ENCODE measurements around the gene AKAP4.
A peak's percentile ranks its signal among the peaks of the same experiment; 100 is the strongest.

AKAP4 gene, protein sequence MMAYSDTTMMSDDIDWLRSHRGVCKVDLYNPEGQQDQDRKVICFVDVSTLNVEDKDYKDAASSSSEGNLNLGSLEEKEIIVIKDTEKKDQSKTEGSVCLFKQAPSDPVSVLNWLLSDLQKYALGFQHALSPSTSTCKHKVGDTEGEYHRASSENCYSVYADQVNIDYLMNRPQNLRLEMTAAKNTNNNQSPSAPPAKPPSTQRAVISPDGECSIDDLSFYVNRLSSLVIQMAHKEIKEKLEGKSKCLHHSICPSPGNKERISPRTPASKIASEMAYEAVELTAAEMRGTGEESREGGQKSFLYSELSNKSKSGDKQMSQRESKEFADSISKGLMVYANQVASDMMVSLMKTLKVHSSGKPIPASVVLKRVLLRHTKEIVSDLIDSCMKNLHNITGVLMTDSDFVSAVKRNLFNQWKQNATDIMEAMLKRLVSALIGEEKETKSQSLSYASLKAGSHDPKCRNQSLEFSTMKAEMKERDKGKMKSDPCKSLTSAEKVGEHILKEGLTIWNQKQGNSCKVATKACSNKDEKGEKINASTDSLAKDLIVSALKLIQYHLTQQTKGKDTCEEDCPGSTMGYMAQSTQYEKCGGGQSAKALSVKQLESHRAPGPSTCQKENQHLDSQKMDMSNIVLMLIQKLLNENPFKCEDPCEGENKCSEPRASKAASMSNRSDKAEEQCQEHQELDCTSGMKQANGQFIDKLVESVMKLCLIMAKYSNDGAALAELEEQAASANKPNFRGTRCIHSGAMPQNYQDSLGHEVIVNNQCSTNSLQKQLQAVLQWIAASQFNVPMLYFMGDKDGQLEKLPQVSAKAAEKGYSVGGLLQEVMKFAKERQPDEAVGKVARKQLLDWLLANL

DNA sequence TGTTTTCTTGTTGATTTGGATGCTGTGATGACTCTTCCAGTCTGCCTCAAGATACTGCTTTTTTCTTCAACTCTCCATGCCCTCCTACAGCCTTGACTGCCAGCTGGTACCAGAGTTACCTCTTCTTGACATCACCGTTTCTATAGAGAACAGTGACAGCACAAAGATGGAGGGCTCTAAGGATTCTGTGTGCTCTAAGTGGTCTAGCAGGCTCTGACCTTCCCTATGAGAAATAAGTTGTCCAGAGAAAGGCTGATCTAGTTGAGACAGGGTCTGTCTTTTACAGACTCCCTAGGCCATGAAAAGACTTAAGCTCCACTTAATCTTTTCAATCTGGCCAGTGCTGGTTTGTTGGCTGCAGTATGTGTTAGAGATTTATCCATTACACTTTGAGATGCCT is at the start of gene AKAP4:
Gene AKAP4, minus strand, starts transcription at position 101 of the 400 bp plus-strand sequence. CDS start 118 bp downstream, outside the sequence.
- TF ChIP-seq, protein P1, sequence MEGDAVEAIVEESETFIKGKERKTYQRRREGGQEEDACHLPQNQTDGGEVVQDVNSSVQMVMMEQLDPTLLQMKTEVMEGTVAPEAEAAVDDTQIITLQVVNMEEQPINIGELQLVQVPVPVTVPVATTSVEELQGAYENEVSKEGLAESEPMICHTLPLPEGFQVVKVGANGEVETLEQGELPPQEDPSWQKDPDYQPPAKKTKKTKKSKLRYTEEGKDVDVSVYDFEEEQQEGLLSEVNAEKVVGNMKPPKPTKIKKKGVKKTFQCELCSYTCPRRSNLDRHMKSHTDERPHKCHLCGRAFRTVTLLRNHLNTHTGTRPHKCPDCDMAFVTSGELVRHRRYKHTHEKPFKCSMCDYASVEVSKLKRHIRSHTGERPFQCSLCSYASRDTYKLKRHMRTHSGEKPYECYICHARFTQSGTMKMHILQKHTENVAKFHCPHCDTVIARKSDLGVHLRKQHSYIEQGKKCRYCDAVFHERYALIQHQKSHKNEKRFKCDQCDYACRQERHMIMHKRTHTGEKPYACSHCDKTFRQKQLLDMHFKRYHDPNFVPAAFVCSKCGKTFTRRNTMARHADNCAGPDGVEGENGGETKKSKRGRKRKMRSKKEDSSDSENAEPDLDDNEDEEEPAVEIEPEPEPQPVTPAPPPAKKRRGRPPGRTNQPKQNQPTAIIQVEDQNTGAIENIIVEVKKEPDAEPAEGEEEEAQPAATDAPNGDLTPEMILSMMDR (IDR thresholded peaks at IDR 0.05; ENCODE audit: low read depth, low read length): no peak
- DNase-seq (ENCODE audit: extremely low read depth, low read depth): no peak

DNA sequence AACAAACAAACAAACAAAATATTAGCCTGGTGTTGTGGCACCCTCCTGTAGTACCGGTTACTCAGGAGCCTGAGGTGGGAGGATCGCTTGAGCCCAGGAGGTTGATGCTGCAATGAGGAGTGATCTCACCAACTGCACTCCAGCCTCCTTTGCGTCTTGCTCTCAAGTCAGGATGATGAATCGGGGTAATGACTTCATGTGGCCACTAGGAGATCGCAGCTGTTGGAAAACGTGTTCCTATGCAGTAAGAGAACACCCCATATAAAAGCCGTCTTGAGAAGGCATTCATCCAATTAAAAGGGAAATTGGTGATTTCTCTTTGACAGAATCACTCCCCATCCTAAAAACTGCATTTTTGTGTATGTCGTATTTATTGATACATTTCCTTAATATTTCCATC is 10.7 kb upstream of the AKAP4 start:
- TF ChIP-seq, protein P1 (IDR thresholded peaks at IDR 0.05; ENCODE audit: low read depth, low read length): peak; percentile 15
- no peak for DNase-seq (ENCODE audit: extremely low read depth, low read depth)

DNA sequence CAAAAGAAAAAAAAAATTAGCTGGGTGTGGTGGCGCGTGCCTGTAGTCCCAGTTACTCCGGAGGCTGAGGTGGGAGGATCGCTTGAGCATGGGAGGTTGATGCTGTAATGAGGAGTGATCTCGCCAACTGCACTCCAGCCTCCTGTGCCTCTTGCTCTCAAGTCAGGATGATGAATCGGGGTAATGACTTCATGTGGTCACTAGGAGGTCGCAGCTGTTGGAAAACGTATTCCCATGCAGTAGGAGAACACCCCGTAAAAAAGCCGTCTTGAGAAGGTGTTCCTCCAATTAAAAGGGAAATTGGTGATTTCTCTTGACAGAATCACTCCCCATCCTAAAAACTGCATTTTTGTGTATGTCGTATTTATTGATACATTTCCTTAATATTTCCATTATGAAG is 5.9 kb upstream of the AKAP4 start:
- DNase-seq (ENCODE audit: extremely low read depth, low read depth): no peak
- TF ChIP-seq, protein P1 (IDR thresholded peaks at IDR 0.05; ENCODE audit: low read depth, low read length): no peak

DNA sequence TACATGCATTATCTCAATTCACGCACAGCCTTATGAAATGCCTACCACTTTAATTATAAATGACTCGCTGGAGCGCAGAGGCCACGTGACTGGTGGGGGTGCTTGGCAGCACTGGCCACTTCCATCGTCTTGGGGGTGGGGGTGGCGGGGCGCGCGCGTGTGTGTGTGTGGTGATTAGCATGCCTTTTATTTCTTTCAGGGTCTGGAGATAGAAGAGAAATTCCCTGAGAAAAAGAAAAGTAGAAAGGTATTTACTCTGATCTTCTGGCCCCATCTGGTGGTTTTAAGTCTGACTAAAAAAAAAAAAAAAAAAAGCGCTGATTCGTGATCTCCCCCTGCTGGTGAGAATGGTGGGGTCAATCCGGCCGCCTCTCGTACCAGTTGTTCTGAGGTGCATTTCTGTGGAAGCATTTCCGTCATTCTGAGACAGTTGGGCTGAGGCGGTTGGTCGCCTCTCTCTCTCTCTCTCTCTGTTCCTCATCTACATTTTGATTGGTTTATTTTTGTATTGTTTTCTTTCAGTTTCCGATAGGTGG is 3.6 kb upstream of the AKAP4 start, which contains the start of gene CCNB3:
Gene CCNB3, plus strand, starts transcription at position 402 of the 536 bp plus-strand sequence. CDS start 80,399 bp downstream, outside the sequence.
- TF ChIP-seq, protein P1 (IDR thresholded peaks at IDR 0.05; ENCODE audit: low read depth, low read length): peak; percentile 74
- DNase-seq (ENCODE audit: extremely low read depth, low read depth): peak; percentile 20

DNA sequence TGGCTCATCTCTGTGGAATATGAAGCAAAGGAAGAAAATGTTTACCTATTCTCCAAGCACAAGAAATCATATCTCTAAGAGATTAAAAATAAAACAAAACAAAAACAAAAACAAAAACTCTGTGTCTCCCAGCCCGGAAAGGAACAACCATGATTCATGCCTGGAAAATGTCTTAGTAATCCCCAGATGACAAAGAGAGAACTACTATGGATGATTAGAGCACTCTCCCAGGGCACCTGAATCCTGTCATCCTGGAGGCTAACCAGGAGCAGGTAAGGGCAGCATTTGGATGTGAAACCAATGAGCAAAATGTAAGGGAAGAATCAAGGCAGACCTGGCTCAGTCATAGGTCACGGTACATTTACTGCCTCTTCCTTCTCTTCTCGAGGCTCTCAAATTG is 1.7 kb upstream of the AKAP4 start:
- TF ChIP-seq, protein P1 (IDR thresholded peaks at IDR 0.05; ENCODE audit: low read depth, low read length): no peak
- DNase-seq (ENCODE audit: extremely low read depth, low read depth): no peak

DNA sequence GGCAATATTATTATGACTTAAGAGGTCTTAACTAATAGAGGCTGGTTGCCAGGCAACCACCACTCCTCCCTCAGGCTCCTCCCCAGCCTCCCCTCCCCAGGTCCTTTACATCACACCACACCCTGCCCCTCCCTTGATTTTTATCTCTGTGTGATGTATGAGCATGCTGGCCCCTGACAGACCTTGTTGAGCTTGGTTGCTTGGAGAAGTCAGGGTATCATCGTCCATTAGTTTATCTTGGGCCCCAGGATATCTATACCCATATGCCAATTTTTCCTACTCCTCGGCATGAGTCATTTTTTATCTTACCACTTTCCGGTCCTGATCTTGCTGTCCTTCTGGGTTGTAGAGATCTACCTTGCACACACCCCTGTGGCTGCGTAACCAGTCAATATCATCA is 2.5 kb downstream of the AKAP4 start:
- no peak for DNase-seq (ENCODE audit: extremely low read depth, low read depth)
- TF ChIP-seq, protein P1 (IDR thresholded peaks at IDR 0.05; ENCODE audit: low read depth, low read length): no peak
